ENCODE results near the gene POU2AF1.

The POU2AF1 gene

GRCh38 chr11:111325259-111325658 is 53.8 kb downstream of the POU2AF1 start:
- Histone ChIP-seq H3K36me3 (ENCODE audit: insufficient read depth, low read length) (no peaks in the 10 kb centered on the region), H3K9me3 (ENCODE audit: insufficient read depth, low read depth, low read length) (no peaks in the 10 kb centered on the region), H4K20me1 (ENCODE audit: insufficient read depth, low read length, poor library complexity, severe bottlenecking) (no peaks in the 10 kb centered on the region), H3K9ac (ENCODE audit: low read depth, low read length, poor library complexity, severe bottlenecking) (no peak overlapping the region), H3K4me2 (ENCODE audit: low read depth, low read length, poor library complexity, severe bottlenecking) (no peak overlapping the region), H3F3A (ENCODE audit: low read depth) (no peaks in the 10 kb centered on the region), H3K79me2 (ENCODE audit: insufficient read depth, low read length) (no peaks in the 10 kb centered on the region), H3K27me3 (ENCODE audit: insufficient read depth, low read length, poor library complexity, severe bottlenecking) (no peaks in the 10 kb centered on the region), H3K4me3 (ENCODE audit: low read length, poor library complexity, severe bottlenecking) (no peak overlapping the region), H3K4me1 (ENCODE audit: insufficient read depth, low read length, poor library complexity, severe bottlenecking) (no peaks in the 10 kb centered on the region), H3K9me2 (replicated peaks; ENCODE audit: low read depth, low read length) (no peaks in the 10 kb centered on the region), H2AFZ (ENCODE audit: low read length) (no peak overlapping the region)
- TF ChIP-seq, protein P1, sequence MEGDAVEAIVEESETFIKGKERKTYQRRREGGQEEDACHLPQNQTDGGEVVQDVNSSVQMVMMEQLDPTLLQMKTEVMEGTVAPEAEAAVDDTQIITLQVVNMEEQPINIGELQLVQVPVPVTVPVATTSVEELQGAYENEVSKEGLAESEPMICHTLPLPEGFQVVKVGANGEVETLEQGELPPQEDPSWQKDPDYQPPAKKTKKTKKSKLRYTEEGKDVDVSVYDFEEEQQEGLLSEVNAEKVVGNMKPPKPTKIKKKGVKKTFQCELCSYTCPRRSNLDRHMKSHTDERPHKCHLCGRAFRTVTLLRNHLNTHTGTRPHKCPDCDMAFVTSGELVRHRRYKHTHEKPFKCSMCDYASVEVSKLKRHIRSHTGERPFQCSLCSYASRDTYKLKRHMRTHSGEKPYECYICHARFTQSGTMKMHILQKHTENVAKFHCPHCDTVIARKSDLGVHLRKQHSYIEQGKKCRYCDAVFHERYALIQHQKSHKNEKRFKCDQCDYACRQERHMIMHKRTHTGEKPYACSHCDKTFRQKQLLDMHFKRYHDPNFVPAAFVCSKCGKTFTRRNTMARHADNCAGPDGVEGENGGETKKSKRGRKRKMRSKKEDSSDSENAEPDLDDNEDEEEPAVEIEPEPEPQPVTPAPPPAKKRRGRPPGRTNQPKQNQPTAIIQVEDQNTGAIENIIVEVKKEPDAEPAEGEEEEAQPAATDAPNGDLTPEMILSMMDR (conservative IDR thresholded peaks at IDR 0.05; ENCODE audit: low read length) = no peak
- no peak for TF ChIP-seq EZH2phosphoT487 (IDR thresholded peaks at IDR 0.05; ENCODE audit: borderline replicate concordance)

GRCh38 chr11:111324277-111324720 is 54.8 kb downstream of the POU2AF1 start:
- H3K4me2 ChIP-seq (ENCODE audit: low read depth, low read length, poor library complexity, severe bottlenecking) = no peak overlapping the region
- no peak overlapping the region for H3K4me3 ChIP-seq (ENCODE audit: low read length, poor library complexity, severe bottlenecking)
- no peak overlapping the region for H3K9ac ChIP-seq (ENCODE audit: low read depth, low read length, poor library complexity, severe bottlenecking)
- no peaks in the 10 kb centered on the region for H3K36me3 ChIP-seq (ENCODE audit: insufficient read depth, low read length)
- no peak overlapping the region for H2AFZ ChIP-seq (ENCODE audit: low read length)
- H3K27me3 ChIP-seq (ENCODE audit: insufficient read depth, low read length, poor library complexity, severe bottlenecking) = no peaks in the 10 kb centered on the region
- H3K9me3 ChIP-seq (ENCODE audit: insufficient read depth, low read depth, low read length) = no peaks in the 10 kb centered on the region
- no peaks in the 10 kb centered on the region for H4K20me1 ChIP-seq (ENCODE audit: insufficient read depth, low read length, poor library complexity, severe bottlenecking)
- no peaks in the 10 kb centered on the region for H3K4me1 ChIP-seq (ENCODE audit: insufficient read depth, low read length, poor library complexity, severe bottlenecking)
- no peaks in the 10 kb centered on the region for H3F3A ChIP-seq (ENCODE audit: low read depth)
- TF ChIP-seq, protein P1 (conservative IDR thresholded peaks at IDR 0.05; ENCODE audit: low read length) = no peak
- no peak for TF ChIP-seq EZH2phosphoT487 (IDR thresholded peaks at IDR 0.05; ENCODE audit: borderline replicate concordance)
- H3K79me2 ChIP-seq (ENCODE audit: insufficient read depth, low read length) = no peaks in the 10 kb centered on the region
- H3K9me2 ChIP-seq (replicated peaks; ENCODE audit: low read depth, low read length) = no peaks in the 10 kb centered on the region

- Histone ChIP-seq H3K9ac (ENCODE audit: low read depth, low read length, poor library complexity, severe bottlenecking) (no peak overlapping the region), H3K4me1 (ENCODE audit: insufficient read depth, low read length, poor library complexity, severe bottlenecking) (no peaks in the 10 kb centered on the region), H3K4me2 (ENCODE audit: low read depth, low read length, poor library complexity, severe bottlenecking) (no peak overlapping the region), H4K20me1 (ENCODE audit: insufficient read depth, low read length, poor library complexity, severe bottlenecking) (no peaks in the 10 kb centered on the region), H3K36me3 (ENCODE audit: insufficient read depth, low read length) (no peaks in the 10 kb centered on the region), H3K27me3 (ENCODE audit: insufficient read depth, low read length, poor library complexity, severe bottlenecking) (no peaks in the 10 kb centered on the region), H3K9me3 (ENCODE audit: insufficient read depth, low read depth, low read length) (no peaks in the 10 kb centered on the region), H3F3A (ENCODE audit: low read depth) (no peaks in the 10 kb centered on the region), H3K4me3 (ENCODE audit: low read length, poor library complexity, severe bottlenecking) (no peak overlapping the region), H3K79me2 (ENCODE audit: insufficient read depth, low read length) (no peaks in the 10 kb centered on the region), H2AFZ (ENCODE audit: low read length) (no peak overlapping the region), H3K9me2 (replicated peaks; ENCODE audit: low read depth, low read length) (no peaks in the 10 kb centered on the region)
- TF ChIP-seq EZH2phosphoT487 (IDR thresholded peaks at IDR 0.05; ENCODE audit: borderline replicate concordance) = no peak
- TF ChIP-seq, protein P1 (conservative IDR thresholded peaks at IDR 0.05; ENCODE audit: low read length) = no peak
Measured at GRCh38 chr11:111322534-111322933, 56.5 kb downstream of the POU2AF1 start.
